C4-2B (cell line): Measurements from ENCODE around the gene SMIM13.

Source experiments
- H3K27ac ChIP-seq: fragments of 450-650 bp; 2 replicates; pipeline ENCODE4 v1.5.1; 2017
- ZFX ChIP-seq: fragments of 450-650 bp; IDR thresholded peaks from 2 replicates; pipeline ENCODE4 v1.6.1; 2017
- TF ChIP-seq, protein P1 (sequence below): fragments of 450-650 bp; conservative IDR thresholded peaks from 2 replicates; pipeline ENCODE4 v1.5.1; 2017; ENCODE audit warnings: mild to moderate bottlenecking

Gene SMIM13

DNA sequence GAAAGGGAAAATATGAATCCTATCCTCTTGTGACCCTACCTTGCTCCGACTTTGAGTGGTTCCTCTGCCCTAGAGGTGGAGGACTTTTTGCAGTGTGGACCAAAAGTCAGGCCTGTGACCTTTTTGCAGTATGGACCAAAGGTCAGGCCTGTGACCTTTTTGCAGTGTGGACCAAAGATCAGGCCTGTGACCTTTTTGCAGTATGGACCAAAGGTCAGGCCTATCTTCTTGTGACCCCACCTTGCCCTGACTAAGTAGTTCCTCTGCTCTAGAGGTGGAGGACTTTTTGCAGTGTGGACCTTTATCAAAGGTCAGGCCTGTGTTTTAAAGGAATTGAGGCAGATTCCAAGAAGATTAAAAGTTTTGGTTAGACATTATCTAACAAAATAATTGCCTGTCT is 28.7 kb downstream of the SMIM13 start:
- no peak for TF ChIP-seq ZFX
- TF ChIP-seq, protein P1, sequence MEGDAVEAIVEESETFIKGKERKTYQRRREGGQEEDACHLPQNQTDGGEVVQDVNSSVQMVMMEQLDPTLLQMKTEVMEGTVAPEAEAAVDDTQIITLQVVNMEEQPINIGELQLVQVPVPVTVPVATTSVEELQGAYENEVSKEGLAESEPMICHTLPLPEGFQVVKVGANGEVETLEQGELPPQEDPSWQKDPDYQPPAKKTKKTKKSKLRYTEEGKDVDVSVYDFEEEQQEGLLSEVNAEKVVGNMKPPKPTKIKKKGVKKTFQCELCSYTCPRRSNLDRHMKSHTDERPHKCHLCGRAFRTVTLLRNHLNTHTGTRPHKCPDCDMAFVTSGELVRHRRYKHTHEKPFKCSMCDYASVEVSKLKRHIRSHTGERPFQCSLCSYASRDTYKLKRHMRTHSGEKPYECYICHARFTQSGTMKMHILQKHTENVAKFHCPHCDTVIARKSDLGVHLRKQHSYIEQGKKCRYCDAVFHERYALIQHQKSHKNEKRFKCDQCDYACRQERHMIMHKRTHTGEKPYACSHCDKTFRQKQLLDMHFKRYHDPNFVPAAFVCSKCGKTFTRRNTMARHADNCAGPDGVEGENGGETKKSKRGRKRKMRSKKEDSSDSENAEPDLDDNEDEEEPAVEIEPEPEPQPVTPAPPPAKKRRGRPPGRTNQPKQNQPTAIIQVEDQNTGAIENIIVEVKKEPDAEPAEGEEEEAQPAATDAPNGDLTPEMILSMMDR, result no peak

DNA sequence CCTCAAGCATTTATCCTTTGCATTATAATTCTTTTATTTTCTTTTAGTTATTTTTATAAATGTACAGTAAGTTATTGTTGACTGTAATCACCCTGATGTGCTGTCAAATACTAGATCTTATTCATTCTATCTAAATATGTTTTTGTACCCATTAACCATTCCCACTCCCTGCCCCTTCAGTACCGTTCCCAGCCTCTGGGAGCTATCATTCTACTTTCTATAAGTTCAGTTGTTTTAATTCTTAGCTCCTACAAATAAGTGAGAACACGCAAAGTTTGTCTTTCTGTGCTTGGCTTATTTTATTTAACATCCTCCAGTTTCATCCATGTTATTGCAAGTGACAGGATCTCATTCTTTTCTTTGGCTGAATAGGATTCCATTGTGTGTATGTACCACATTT is 30.3 kb downstream of the SMIM13 start:
- no peak overlapping the region for H3K27ac ChIP-seq
- TF ChIP-seq, protein P1, result peak; percentile 40; the same call in 1 of the 2 replicates
- TF ChIP-seq ZFX, result no peak

More for the DNA sequence above, 28.7 kb downstream of the SMIM13 start:
- H3K27ac ChIP-seq, result no peak overlapping the region

DNA sequence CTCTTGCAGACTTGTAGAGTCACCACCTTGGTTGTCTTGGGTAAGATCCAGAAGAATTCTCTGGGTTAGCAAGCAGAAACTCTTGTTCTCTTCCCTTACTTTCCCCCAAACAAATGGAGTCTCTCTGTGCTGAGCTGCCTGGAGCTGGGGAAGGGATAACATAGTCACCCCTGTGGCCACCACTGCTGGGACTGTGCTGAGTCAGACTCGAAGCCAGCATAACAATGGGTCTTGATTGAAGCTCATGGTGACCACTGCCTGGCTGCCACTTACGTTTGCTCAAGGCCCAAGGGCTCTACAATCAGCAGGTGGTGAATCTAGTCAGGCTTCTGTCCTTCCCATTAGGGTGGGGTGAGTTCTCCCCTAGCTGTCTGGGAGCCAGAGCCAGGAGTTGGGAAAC is 33.2 kb downstream of the SMIM13 start:
- TF ChIP-seq, protein P1, result no peak
- TF ChIP-seq ZFX, result no peak
- H3K27ac ChIP-seq, result peak overlapping the region; percentile 56

DNA sequence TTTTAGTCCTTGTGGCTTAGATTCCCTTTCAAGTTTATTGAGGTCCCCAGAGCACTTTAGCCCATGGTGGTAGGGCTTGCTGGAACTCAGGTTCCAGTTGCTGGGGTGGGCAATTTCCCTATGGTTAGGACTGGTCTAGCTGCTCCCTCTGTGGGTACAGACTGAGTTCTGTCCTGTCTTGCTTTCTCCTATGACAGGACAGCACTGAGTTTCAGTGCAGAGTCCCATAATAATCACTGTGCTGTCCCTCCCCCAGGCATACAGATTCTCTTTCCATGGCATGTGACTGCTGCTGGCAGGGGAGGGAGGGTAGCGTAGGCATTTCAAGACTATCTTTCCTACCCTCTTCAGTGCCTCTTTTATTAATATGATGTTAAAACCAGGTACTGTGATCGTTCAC is 35.0 kb downstream of the SMIM13 start:
- TF ChIP-seq, protein P1, result no peak
- TF ChIP-seq ZFX, result no peak
- H3K27ac ChIP-seq, result no peak overlapping the region

DNA sequence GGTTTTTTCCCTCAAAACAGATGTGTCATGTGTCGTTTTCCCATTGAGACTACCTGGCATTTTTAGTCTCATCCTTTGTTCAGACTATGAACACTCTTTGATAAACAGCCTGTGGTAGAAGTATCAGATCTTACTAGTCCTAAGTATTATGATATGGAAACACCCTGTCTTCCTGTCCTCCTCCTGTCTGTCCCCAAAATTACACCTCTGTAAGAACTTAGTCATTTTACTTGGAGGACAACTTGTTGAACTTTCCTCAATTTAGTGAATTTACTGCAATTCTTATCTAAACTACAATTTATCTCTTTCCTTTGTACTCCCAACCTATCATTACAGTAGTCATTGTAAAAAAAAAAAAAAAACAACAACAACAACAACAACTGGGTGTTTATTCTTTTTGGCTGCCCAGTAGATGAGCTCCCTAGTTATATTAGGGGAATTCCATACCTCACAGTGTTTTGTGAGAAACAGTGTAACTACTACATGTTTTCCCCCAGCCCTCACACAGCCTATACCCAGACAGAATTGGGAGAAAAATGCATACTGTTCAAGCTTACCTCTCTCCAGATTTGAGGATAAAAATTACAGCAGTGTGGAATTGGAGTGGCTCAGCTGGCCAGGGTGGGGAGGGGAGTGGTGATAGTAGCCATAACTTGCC is 36.4 kb downstream of the SMIM13 start:
- TF ChIP-seq, protein P1, result no peak
- no peak for TF ChIP-seq ZFX
- no peak overlapping the region for H3K27ac ChIP-seq

DNA sequence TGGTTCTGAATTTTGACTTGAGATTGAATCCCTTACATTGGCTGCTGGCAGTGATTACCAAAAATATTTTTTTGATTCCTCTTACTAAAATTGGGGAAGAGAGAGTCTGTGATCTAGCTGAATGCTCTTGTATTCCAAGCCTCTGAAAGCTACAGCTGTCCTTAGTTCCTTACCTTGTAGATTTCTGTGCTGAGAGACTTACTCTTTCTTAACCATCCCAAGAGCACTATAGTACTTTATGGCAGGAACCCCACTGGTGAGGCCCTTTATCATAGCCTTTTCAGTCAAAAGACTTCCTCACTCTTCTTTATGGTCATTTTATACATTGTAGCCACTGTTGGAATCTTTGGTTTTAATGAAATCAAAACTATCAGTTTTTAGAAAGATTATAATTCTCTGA is 37.0 kb downstream of the SMIM13 start:
- TF ChIP-seq, protein P1, result no peak
- TF ChIP-seq ZFX, result no peak
- H3K27ac ChIP-seq, result no peak overlapping the region

DNA sequence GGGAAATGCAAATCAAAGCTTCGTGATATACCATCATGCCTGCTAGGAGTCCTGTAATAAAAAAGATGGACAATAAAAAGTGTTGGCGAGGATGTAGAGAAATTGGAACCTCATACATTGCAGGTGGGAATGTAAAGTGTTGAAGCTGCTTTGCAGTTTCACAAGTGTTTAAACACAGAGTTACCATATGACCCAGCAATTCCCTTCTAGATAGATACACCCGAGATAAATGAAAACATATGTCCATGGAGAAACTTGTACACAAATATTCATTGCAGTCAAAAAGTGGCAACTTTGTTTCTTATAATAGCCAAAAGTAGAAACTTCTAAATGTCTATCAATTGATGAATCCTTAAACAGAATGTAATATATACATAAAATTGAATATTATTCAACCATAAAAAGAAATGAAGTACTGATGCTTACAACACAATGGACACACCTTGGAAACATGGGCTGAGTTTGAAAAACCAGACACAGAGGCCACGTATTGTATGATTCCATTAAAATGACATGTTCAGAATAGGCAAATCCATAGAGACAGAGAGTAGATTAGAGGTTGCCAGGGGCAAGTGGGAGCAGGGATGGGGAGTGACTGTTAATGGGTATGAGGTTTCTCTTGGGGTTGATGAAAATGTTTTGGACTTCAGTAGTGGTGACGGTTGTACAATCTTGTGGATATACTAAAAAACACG is 38.7 kb downstream of the SMIM13 start:
- no peak overlapping the region for H3K27ac ChIP-seq
- TF ChIP-seq, protein P1, result no peak
- TF ChIP-seq ZFX, result no peak
